Stimulated activated CD4-positive, alpha-beta T cell treated with anti-CD3 and anti-CD28 coated beads, Interleukin-4, amount 100 ng/mL, for 1 hour (primary cell): Measurements from ENCODE around the gene ZNF414.
A peak's percentile ranks its signal among the peaks of the same experiment; 100 is the strongest.
"Not testable (repeated sequence)": the region's sequence is repeated elsewhere in the genome, so short reads cannot be mapped to it uniquely, and the experiment has no call there.

Experiments used
- DNase-seq: peaks from one replicate; pipeline ENCODE4 v3.0.0-alpha.2; 2020

Gene ZNF414

GRCh38 chr19:8517551-8518442 lies 3.8 kb upstream of the ZNF414 start:
- DNase-seq = no peak

- peak; percentile 32 for DNase-seq
Observed at GRCh38 chr19:8515317-8515716, 1.4 kb upstream of the ZNF414 start.

DNA sequence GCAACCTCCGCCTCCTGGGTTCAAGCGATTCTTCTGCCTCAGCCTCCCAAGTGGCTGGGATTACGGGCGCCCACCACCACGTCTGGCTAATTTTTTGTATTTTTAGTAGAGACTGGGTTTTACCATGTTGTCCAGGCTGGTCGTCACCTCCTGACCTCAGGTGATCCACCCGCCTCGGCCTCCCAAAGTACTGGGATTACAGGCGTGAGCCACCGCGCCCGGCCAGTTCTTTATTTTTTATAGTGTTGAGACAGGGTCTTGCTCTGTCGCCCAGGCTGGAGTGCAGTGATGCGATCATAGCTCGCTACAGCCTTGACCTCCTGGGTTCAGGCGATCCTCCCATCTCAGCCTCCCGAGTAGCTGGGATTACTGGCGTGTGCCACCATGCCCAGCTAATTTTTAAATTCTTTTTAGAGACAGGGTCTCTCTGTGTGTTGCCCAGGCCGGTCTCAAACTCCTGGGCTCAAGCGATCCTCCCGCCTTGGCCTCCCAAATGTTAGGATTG lies 590 bp upstream of the ZNF414 start:
- not testable (repeated sequence) for DNase-seq

DNA sequence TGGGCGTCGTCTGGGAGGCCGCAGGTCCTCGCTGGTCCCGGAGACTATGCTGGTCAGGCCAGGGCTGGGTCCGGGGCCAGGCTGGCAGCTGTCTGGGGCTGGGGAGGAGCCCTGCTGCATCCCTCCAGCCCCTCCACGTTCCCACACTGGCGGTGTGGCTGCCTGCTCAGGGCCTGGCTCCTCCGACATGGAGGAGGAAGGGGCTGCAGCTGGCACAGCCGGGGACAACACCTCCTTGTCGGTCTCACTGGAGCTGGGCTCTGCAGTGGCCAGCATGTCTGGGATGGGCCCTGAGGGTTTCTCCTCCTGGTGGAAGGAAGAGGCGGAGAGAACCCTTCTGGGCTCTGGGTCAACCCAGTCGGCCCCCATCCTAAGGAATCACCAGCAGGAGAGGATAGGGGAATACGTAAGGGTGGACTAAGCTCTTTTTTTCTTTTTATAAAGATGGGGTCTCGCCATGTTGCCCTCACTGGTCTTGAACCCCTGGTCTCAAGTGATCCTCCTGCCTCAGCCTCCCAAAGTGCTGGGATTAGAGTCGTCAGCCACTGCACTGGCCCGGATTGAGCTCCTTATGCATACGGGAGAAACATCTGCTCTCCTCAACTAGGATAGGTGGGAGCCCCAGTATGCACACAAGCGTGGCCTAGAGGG lies 806 bp downstream of the ZNF414 start:
- DNase-seq = no peak

GRCh38 chr19:8512115-8512967 lies 1.6 kb downstream of the ZNF414 start:
- no peak for DNase-seq

GRCh38 chr19:8511573-8512101 lies 2.3 kb downstream of the ZNF414 start:
- no peak for DNase-seq

DNA sequence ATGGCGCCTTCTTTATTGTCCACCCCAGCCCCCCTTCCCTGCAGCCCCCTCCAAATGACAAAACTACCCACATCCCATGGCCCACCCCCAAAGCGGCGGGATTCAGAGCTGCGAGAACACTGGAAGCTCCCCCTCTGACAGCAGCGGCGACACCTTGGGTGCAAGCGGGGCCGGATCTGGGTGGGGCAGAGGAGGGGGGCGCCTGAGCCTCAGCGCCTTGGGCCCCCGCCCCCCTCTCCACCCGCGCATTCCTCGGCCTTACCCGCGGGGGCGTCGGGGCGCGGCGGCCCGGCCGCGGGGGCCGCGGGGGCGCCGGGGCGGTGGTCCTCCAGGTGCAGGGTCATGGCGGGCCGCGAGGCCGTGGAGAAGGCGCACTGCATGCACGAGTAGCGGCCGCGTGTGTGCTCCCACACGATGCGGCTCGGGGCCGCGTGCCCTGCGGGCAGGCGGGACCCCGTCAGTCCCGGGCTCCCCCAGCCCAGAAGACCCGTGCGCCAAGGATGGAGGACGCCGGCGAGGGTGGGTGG lies 3.3 kb downstream of the ZNF414 start:
- no peak for DNase-seq

GRCh38 chr19:8506402-8506957 lies 7.5 kb downstream of the ZNF414 start:
- DNase-seq = no peak

DNA sequence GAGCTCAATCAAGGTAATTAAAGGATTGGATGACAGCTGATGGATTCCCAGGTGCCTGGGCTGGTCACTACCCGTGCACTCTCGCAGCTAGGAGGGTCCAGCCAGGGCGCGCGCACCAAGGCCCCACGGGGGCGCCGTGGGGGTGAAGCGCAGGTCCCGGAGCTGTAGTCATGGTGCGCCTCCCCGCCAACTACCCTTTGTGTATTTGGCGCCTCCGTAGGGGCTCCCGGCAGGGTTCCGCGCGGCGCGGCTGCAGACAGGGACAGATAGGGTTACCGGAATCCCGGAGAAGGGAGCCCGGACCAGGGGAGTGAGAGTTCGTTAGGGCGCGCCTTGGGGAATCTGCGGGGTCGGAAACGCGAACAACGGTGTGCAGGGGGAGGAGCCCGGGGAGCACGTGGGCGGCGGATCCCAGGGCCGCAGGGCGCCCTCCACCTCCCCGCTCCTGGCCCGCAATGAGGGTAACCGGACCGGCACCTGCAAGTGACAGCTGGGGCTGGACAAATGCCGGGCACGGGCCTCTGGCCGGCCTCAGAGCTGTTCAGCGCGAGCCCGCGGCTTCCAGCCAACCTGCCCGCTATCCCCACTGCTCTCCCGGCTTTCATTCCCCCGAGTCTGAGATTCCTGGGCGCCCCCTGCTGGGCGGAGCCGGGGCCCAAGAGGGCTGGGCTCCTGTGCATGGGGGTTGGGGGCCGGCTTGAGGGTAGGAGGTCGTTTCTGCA lies 8.1 kb downstream of the ZNF414 start:
- peak; percentile 79 for DNase-seq

DNA sequence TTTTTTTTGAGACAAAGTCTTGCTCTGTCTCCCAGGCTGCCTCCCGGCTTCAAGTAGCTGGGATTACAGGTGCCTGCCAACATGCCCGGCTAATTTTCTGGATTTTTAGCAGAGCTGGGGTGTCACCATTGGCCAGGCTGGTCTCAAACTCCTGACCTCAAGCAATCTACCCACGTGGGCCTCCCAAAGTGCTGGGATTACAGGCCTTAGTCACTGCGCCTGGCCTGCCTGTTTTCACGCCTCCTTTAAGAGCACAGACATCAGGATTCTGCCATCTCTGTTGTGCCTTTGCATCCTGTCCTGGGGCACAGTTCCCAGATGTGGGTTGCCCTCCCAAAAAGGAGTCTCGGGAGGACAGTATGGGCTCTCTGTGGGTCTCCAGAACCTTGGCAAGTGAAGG lies 9.0 kb downstream of the ZNF414 start:
- no peak for DNase-seq

DNA sequence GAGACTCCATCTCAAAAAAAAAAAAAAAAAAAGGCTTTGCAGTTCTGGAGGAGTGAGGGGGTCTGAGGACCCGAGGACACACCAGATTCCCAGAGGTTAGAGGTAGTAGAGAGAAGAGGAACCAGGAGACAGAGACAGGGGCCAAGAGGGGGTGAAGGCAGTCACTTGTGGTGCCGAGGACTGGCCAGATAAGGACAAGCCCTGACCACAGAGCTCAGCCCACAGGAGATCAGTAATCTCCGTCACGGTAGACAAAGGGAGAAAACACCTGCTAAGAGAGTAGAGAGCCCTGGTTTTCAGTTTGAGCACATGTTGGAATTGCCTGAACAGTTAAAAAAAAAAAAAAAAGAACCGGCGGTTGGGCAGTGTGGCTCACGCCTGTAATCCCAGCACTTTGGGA lies 9.8 kb downstream of the ZNF414 start:
- DNase-seq = no peak

- DNase-seq = no peak
Observed at GRCh38 chr19:8503510-8503909, 10.5 kb downstream of the ZNF414 start.

DNA sequence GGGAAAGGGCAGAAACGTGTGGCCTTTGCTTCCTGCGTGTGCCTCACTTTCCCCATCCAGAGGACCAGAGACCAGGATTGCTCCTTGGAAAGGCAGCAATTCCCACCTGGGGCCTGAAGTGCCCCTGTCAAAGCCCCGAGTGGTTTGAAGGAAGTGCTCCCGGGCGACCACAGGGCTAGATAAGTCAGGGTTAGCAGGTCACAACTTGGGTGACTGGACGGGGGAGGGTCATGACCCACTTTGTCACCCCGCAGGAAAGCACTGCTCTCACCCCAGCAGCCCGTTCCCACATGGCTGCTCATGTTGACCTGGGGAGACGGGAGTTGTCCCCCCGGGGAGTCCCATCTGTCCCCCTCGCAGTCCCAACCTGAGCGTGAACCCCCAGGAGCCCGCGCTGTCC lies 12.0 kb downstream of the ZNF414 start:
- no peak for DNase-seq

- DNase-seq = no peak
Observed at GRCh38 chr19:8501516-8501915, 12.5 kb downstream of the ZNF414 start.

DNA sequence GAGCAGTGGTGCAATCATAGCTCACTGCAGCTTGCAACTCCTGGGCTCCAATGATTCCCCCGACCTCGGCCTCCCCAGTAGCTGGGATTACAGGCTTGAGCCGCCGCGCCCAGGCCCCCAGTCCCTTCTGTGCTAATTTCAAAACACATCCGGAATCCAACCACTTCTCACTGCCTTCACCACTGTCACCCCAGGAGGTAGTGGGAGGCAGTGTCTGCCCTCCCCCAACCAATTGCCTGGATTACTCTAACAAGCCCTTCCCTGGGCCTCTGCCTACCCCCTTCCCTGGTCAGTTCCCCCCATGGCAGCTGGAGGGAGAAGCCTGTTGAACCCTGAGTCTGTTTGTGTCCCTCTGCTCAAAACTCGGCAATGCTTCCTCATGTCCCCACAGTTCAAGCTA lies 13.8 kb downstream of the ZNF414 start:
- no peak for DNase-seq

GRCh38 chr19:8499048-8499833 lies 14.7 kb downstream of the ZNF414 start:
- DNase-seq = no peak

DNA sequence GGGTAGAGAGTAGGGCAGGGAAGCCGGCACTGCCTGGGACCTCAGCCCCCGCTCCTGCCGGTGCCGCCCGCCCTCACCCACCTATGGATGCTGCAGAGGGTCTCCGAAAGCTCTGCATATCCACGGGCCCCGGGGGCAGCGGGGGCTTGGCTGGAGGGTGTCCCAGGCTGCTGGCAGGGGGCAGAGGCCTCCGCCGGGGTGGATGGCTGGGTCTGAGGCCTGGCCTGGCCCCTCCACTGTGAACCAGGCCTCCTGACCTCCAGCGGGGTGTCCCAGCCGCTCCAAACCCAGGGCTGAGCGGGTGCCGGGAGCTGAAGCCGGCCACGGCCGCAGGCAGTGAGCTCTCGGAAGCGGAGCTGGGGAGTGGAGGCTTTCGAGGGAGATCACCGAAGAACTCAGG lies 15.7 kb downstream of the ZNF414 start:
- no peak for DNase-seq

DNA sequence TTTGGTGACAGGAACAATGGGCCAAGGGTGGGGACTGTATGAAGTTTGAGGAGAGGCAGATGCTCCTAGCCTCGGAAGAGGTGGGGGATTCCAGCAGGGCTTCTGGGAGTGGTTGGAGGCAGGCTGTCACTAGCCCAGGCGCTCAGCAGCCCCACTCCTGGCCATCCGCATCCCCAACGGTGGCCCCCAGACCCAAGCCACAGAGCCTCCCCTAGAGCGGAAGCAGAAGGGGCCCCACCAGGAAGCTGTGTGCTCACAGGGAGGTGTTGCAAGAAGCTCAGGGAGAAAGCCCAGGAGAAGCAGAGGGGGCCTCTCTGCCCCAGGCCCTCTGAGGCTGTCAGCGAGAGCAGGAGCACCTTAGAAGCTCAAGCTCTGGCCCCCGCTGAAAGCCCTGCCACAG lies 19.8 kb downstream of the ZNF414 start:
- DNase-seq = no peak

DNA sequence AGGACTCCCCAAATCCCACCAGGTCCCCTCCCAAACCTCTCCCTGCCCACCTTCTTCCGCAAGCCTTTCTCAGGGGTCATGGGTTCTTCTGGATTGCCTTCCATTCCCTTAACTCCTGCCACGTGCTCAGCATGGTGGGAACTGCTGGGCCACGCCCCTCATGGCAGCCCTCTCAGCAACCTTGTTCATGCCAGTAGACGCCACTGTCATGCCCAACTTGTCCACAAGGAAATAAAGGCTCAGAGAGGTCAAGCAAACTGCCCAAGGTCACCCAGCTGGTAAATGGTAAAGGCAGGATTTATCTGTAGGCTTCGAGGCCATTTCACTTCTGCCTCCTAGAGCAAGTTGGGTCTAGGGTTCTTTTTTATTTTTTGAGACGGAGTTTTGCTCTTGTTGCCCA lies 22.4 kb downstream of the ZNF414 start:
- no peak for DNase-seq

DNA sequence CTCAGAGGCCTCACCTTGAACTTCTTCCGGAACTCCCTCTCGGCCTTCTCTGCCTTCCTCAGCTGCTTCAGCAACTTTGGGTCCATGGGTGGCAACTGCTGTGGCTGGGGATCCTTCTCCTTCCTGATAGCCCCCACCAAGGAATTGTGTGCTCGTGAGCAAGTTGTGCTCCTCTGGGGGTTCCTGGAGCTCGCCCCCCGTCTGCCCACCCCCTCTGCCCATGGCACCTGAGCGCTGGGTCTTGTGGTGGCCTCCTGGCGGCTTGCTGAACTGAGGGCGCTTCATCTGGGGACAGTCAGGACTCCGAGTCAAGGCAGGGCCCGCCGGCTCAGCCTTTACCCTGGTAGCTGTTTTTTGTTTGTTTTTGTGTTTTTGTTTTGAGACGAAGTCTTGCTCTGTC lies 23.1 kb downstream of the ZNF414 start:
- no peak for DNase-seq

DNA sequence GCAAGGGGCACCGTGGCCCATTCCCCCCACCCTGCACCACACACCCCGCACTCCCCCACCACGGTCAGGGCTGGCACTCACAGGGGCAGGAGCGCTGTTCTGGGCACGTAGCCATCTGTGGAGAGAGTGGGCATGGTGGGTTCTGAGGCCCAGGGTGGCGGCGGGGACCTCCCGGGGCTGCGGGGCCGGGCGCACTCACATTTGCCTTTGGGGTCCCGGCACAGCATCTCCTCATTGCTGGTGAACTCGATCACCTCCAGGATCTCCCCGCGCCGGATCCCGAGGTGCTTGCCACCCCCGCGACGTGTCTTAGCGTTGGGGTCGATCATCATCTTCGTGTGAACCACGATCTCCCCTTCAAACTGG lies 23.6 kb downstream of the ZNF414 start:
- no peak for DNase-seq
